Neural cell (in vitro differentiated cells): ENCODE data around the gene STK24. TPM values are rescaled to one million over a fixed set of nuclear protein-coding genes. Genes with fewer than 3 reads are reported as not detected.

Source experiments
- H2AFZ ChIP-seq: fragments of 200-600, 300-800 bp; sonication (generic), shearing (Covaris generic); 2 replicates; pipeline ENCODE4 v1.6.0; 2014; ENCODE audit warnings: low read depth, mild to moderate bottlenecking, antibody characterized with exemption, low read length, moderate library complexity
- H3F3A ChIP-seq: fragments of 200-600 bp; shearing (Covaris generic); 2 replicates; pipeline ENCODE4 v1.6.1; 2016; ENCODE audit warnings: mild to moderate bottlenecking, moderate library complexity, mixed read lengths, antibody characterized with exemption, low read length; ENCODE audit not compliant: insufficient read depth, poor library complexity, severe bottlenecking
- H3K27ac ChIP-seq: fragments of 200-600, 300-800 bp; sonication (generic), shearing (Covaris generic); 2 replicates; pipeline ENCODE4 v1.5.1; 2014; ENCODE audit warnings: mild to moderate bottlenecking, low read length, moderate library complexity
- H3K27me3 ChIP-seq: fragments of 300-800, 200-600 bp; sonication (generic), shearing (Covaris generic); 2 replicates; pipeline ENCODE4 v1.6.0; 2014; ENCODE audit warnings: mild to moderate bottlenecking, low read depth, low read length, moderate library complexity; ENCODE audit not compliant: insufficient read depth
- H3K36me3 ChIP-seq: fragments of 300-800, 200-600 bp; sonication (generic), shearing (Covaris generic); 2 replicates; pipeline ENCODE4 v1.5.1; 2014; ENCODE audit warnings: mild to moderate bottlenecking, antibody characterized with exemption, low read length, moderate library complexity; ENCODE audit not compliant: insufficient read depth
- H3K4me2 ChIP-seq: fragments of 300-800, 200-600 bp; sonication (generic), shearing (Covaris generic); 2 replicates; pipeline ENCODE4 v1.6.0; 2014; ENCODE audit warnings: mild to moderate bottlenecking, low read length
- H3K4me3 ChIP-seq: fragments of 300-800, 200-600 bp; sonication (generic), shearing (Covaris generic); 2 replicates; pipeline ENCODE4 v1.5.1; 2014; ENCODE audit warnings: mild to moderate bottlenecking, low read length, moderate library complexity
- H3K79me2 ChIP-seq: fragments of 200-600 bp; shearing (Covaris generic); replicated peaks from 2 replicates; pipeline ENCODE4 v1.6.0; 2014; ENCODE audit warnings: mild to moderate bottlenecking, low read length, moderate library complexity; ENCODE audit not compliant: insufficient read depth
- H3K9ac ChIP-seq: fragments of 300-800, 200-600 bp; sonication (generic), shearing (Covaris generic); 2 replicates; pipeline ENCODE4 v1.6.1; 2016; ENCODE audit warnings: mild to moderate bottlenecking, low read length, mixed read lengths
- H3K9me2 ChIP-seq: fragments of 200-600 bp; shearing (Covaris generic); 2 replicates; pipeline ENCODE4 v1.6.1; 2016; ENCODE audit warnings: mild to moderate bottlenecking, low read length, mixed read lengths; ENCODE audit not compliant: insufficient read depth
- H3K9me3 ChIP-seq: fragments of 200-600, 300-800 bp; sonication (generic), shearing (Covaris generic); 2 replicates; pipeline ENCODE4 v1.6.1; 2016; ENCODE audit warnings: mild to moderate bottlenecking, mixed run types, low read length, moderate library complexity, mixed read lengths
- H4K20me1 ChIP-seq: fragments of 200-600 bp; shearing (Covaris generic); 2 replicates; pipeline ENCODE4 v1.6.1; 2016; ENCODE audit warnings: mild to moderate bottlenecking, mixed run types; ENCODE audit not compliant: insufficient read depth
- CTCF ChIP-seq: fragments of 450-650 bp; IDR thresholded peaks from 2 replicates; pipeline ENCODE4 v1.5.1; 2014; ENCODE audit warnings: antibody characterized with exemption, mild to moderate bottlenecking, moderate library complexity; ENCODE audit not compliant: poor library complexity, severe bottlenecking
- EP300 ChIP-seq: fragments of 450-650 bp; conservative IDR thresholded peaks from 2 replicates; pipeline ENCODE4 v1.6.1; 2014; ENCODE audit warnings: antibody characterized with exemption, mild to moderate bottlenecking, moderate library complexity; ENCODE audit not compliant: poor library complexity, severe bottlenecking
- EZH2 ChIP-seq: fragments of 200-600, 300-800 bp; shearing (Covaris generic), sonication (generic); IDR thresholded peaks from 2 replicates; pipeline ENCODE4 v1.6.1; 2014; ENCODE audit warnings: antibody characterized with exemption, low read length, borderline replicate concordance, mild to moderate bottlenecking; ENCODE audit not compliant: insufficient read depth, poor library complexity, severe bottlenecking
- MXI1 ChIP-seq: fragments of 450-650 bp; conservative IDR thresholded peaks from 2 replicates; pipeline ENCODE4 v1.6.1; 2014; ENCODE audit warnings: antibody characterized with exemption, mild to moderate bottlenecking; ENCODE audit not compliant: poor library complexity, severe bottlenecking
- POLR2AphosphoS5 ChIP-seq: IDR thresholded peaks from 2 replicates; pipeline ENCODE4 v1.6.1; 2012
- RAD21 ChIP-seq: fragments of 450-650 bp; conservative IDR thresholded peaks from 2 replicates; pipeline ENCODE4 v1.6.1; 2014; ENCODE audit warnings: antibody characterized with exemption, mild to moderate bottlenecking, moderate library complexity
- REST ChIP-seq: IDR thresholded peaks from 2 replicates; pipeline ENCODE4 v1.6.1; 2012; ENCODE audit warnings: borderline replicate concordance
- SMC3 ChIP-seq: fragments of 450-650 bp; conservative IDR thresholded peaks from 2 replicates; pipeline ENCODE4 v1.6.1; 2014; ENCODE audit warnings: antibody characterized with exemption, mild to moderate bottlenecking, moderate library complexity; ENCODE audit not compliant: poor library complexity
- TAF1 ChIP-seq: IDR thresholded peaks from 2 replicates; pipeline ENCODE4 v1.6.1; 2012; ENCODE audit warnings: low read depth
- polyA plus RNA-seq: library from polyadenylated mRNA; depleted of rRNA; stranded (reverse); fragments of >200 nt; gene quantifications from 2 replicates; pipeline ENCODE4 v1.2.3, GENCODE V29; 2014

The STK24 gene
- polyA plus RNA-seq, 1 donor from 2014 or later = 66.0 TPM

DNA sequence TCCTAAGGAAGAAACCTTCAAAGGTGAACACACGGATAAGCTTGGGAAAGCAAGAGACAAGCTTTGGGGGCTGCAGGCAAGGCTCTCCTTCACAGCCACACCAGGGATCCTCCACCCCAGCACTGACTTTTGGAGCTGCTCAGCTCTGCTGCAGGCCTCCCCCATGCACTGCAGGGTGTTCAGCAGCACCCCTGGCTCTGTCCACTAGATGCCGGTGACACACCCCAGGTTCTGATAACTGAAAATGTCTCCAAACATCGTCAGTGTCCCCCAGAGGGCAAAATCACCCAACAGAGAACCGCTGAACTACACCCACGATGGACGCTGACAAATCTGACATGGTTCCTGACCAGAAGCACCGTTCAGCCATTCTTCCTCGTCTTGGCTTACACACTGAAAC lies 90.5 kb downstream of the STK24 start:
- Histone ChIP-seq H3K36me3 (no peaks in the 10 kb centered on the region), H3K9me3 (no peaks in the 10 kb centered on the region), H3K27ac (no peak overlapping the region), H3K4me2 (no peak overlapping the region), H3K4me3 (no peak overlapping the region), H3K9me2 (no peaks in the 10 kb centered on the region), H3K79me2 (peaks cover 8% of the 10 kb centered on the region), H3K9ac (no peak overlapping the region), H3F3A (no peaks in the 10 kb centered on the region), H4K20me1 (no peaks in the 10 kb centered on the region), H2AFZ (no peak overlapping the region), H3K27me3 (no peaks in the 10 kb centered on the region)
- TF ChIP-seq EZH2 (no peak), EP300 (no peak), SMC3 (no peak), RAD21 (no peak), TAF1 (no peak)

- TF ChIP-seq POLR2AphosphoS5 (no peak), EP300 (no peak), MXI1 (no peak), REST (no peak)
- Histone ChIP-seq H3K9me3 (no peaks in the 10 kb centered on the region), H4K20me1 (no peaks in the 10 kb centered on the region), H3K9ac (no peak overlapping the region), H2AFZ (no peak overlapping the region), H3F3A (no peaks in the 10 kb centered on the region), H3K79me2 (peaks cover 8% of the 10 kb centered on the region), H3K27ac (no peak overlapping the region), H3K36me3 (no peaks in the 10 kb centered on the region), H3K4me3 (no peak overlapping the region), H3K27me3 (no peaks in the 10 kb centered on the region), H3K9me2 (no peaks in the 10 kb centered on the region), H3K4me2 (no peak overlapping the region)
Observed at GRCh38 chr13:98485561-98485960, 91.3 kb downstream of the STK24 start.

DNA sequence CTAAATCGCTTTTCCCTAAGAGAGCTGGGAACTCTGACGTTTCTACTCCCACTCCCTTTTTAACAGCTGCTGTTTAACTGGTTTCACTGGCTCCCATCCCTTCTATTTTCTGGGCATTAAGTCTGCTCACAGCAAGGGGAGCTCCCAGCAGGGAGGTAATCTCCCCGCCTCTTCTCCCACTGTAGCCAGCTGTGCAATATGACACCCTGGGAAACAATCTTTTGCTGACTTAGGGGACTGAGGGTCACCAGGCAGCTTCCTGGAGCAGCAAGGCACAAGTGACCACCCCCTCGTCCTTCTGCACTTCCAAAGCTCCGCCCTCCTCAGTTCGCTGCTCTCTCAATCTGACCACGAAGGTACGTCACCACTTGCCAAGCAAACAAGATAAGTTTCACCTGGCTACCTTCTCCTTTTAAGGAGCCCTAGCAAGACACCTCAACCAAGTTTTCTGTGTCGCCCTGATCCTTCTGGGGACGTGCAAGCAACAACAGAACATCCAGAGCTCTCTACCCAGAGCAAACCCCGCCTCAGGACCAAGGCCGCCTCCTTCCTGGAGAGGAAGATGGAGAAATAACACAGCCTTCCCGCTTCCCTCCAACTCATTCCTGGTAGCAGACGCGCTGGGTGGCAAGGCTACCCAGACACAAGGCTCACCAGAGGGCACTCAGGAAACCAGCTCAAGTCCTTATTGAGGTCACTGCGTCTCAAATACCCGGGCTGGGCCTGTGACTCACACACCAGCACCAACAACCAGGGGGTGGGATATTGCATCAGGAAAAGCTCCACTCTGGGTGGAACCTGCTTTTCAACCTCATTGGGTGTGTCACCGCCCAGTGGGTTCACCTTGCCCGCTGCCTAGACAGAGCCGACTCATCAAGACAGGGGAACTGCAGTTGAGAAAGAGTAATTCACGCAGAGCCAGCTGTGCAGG lies 92.4 kb downstream of the STK24 start:
- Histone ChIP-seq H3K79me2 (peaks cover 8% of the 10 kb centered on the region), H4K20me1 (no peaks in the 10 kb centered on the region), H3K9me2 (no peaks in the 10 kb centered on the region), H2AFZ (no peak overlapping the region), H3K4me2 (no peak overlapping the region), H3K27ac (no peak overlapping the region), H3K9me3 (no peaks in the 10 kb centered on the region), H3K36me3 (no peaks in the 10 kb centered on the region), H3K4me3 (no peak overlapping the region), H3F3A (no peaks in the 10 kb centered on the region), H3K27me3 (no peaks in the 10 kb centered on the region), H3K9ac (no peak overlapping the region)
- TF ChIP-seq EZH2 (no peak), REST (no peak), POLR2AphosphoS5 (no peak), MXI1 (no peak), SMC3 (no peak), TAF1 (no peak), CTCF (no peak), EP300 (no peak), RAD21 (no peak)
